NCI-H1417 treated with DMSO at 0.1 percent for 48 hours (cell line): ENCODE measurements around the gene INAFM2.

Experiments used
- DNase-seq: peaks from one replicate; lab custom pipeline; 2025; lab: John Stamatoyannopoulos, UW

The INAFM2 gene

GRCh38 chr15:40365016-40365415 lies 41.5 kb downstream of the INAFM2 start:
- DNase-seq: no peak

- DNase-seq: no peak
Observed at GRCh38 chr15:40365624-40366456, 42.3 kb downstream of the INAFM2 start.

GRCh38 chr15:40366457-40367370 lies 43.2 kb downstream of the INAFM2 start:
- DNase-seq: no peak

- DNase-seq: no peak
Observed at GRCh38 chr15:40367371-40367685, 43.8 kb downstream of the INAFM2 start.

- no peak for DNase-seq
Observed at GRCh38 chr15:40367686-40368611, 44.5 kb downstream of the INAFM2 start.

- DNase-seq: no peak
Observed at GRCh38 chr15:40368719-40369473, 45.4 kb downstream of the INAFM2 start.

- DNase-seq: no peak
Observed at GRCh38 chr15:40369474-40369869, 46.0 kb downstream of the INAFM2 start.

- no peak for DNase-seq
Observed at GRCh38 chr15:40369971-40370370, 46.5 kb downstream of the INAFM2 start.

GRCh38 chr15:40372981-40373380 lies 49.5 kb downstream of the INAFM2 start:
- no peak for DNase-seq
